GM18508 (cell line): Measurements from ENCODE around the gene ADIRF.

Source experiments
- ATAC-seq: cut with Tn5 transposase; IDR thresholded peaks from one replicate; pipeline ENCODE4 v1.9.1; 2021; ENCODE audit warnings: moderate number of reproducible peaks; ENCODE audit not compliant: insufficient read depth, unreplicated experiment

The ADIRF gene

DNA sequence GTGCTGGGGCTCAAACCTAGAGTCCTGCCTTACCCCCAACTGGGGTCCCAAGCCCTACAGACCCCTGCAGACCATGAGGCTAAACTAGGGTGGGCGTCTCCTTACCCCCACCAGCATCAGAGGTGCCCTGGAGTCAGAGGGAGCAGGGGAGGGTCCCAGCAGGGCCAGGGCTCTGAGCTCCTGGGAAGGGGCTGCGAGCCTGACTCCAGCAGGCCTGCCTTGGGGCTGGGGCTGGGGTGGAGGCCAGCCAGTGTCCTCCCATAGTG is 8.6 kb upstream of the ADIRF start:
- ATAC-seq: no peak

DNA sequence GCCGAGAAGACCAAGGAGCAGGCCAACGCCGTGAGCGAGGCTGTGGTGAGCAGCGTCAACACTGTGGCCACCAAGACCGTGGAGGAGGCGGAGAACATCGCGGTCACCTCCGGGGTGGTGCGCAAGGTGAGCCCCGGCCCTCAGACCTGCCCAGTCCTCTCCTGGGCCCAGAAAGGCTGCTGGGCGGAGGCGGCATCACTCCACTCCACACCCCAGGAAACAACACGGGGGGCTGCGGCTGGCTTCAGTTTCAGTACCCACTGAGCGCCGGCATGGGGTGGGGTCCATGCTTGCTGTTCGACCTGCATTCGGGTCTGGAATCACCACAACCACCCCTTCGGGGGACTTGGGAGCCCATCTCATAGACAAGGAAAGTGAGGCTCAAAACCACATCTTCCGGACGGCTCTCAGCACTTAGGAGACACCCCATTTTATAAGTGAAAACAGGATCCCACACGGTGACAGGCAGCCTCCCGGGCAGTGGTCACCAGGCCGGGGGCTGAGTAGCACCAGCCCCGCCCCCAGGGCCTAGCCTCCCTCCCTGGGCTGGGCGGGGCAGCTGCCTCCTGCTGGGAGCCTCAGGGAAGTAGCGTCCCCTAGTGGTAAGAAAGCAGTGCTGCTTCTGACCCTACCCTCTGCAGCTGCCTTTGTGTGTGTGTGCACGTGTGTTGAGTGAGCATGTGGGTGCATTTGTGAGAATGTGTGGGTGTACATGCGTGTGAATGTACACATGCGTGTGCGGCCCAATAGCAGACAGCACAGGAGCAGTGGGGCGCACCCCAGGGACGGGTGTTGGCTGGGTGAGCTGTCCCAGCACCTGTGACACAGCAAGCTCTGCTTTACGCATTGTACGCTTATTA is 8.0 kb upstream of the ADIRF start:
- ATAC-seq: peak; percentile 64

GRCh38 chr10:86960863-86961434 is 7.3 kb upstream of the ADIRF start:
- no peak for ATAC-seq

- ATAC-seq: no peak
Observed at GRCh38 chr10:86961481-86962091, 6.7 kb upstream of the ADIRF start.

DNA sequence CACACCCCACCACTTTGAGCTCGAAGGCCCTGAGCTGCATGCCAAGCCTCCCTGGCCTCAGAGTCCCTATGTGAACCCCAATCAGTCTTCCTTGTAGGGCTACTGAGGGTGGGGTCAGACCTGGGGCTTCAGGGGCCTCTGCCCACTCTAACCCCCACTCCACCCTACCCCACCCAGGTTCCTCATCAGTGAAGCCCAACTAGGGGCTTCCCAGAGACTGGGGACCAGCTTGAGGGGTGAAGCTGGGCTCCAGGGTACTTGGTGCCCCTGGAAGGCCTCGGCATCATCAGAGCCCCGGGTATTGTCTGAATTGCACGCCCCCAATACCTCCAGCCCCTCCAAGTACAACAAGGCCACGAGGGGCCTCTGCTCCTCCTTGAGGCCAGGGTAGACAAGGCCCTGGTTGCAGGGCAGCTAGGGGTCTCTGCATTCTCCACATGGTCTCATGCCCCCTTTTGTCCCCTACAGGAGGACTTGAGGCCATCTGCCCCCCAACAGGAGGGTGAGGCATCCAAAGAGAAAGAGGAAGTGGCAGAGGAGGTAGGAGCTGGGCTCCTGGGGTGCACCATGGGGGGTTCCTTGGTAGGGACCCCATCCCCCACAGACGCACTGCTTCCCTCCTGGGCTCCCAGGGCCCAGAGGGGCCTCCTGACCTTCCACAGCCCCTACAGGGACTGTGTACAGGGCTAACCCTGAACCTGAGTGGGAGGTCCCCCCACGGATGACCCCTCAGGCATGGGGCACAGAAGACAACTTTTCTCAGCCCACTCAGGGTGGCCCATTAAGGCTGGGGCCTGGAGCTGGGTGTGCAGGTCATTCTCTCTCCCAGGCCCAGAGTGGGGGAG is 5.9 kb upstream of the ADIRF start:
- no peak for ATAC-seq

GRCh38 chr10:86962981-86963310 is 5.3 kb upstream of the ADIRF start:
- no peak for ATAC-seq

DNA sequence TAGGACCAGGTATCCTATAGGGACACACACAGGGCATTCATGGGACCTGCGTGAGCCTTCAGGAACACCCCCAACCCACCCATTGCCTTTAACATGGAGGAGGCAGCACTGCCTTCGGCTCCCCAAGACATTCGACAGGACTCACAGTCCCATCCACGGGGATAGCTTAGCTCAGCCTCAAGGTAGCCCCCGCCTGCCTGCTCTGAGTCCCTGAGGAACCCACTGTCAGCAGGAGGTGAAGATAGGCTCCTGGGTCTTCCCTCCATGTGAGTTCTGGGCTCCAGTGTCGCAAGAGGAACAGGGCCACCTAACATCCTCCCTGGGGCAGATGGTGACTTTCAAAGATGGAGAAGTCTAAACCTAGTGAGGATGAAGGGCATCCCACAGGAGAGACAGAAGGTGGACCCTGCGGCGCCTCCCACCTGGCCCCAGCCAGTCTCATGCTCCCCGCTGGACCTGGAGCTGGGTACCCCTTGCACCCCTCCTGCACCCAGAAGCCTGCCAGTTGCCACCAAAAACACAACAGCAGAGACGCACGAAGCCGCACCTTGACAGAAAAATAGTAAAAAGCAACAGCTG is 4.9 kb upstream of the ADIRF start:
- ATAC-seq: no peak

- ATAC-seq: no peak
Observed at GRCh38 chr10:86964061-86964846, 4.0 kb upstream of the ADIRF start.

DNA sequence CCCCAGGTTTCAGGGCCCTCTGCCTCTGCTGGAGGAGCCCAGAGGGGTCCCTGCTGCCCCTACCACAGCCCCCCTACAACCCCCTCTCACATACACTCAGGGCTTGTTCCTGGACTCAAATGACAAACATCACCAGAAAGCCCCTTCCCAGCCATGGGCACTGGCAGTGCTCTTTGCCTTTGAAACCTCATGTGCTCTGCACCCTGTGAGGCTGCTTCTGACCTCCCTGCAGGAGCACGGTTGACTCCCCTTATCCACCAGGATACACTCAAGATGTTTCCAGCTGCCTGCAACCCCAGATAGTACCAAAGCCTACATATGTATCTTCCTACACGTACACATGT is 3.5 kb upstream of the ADIRF start:
- ATAC-seq: no peak

DNA sequence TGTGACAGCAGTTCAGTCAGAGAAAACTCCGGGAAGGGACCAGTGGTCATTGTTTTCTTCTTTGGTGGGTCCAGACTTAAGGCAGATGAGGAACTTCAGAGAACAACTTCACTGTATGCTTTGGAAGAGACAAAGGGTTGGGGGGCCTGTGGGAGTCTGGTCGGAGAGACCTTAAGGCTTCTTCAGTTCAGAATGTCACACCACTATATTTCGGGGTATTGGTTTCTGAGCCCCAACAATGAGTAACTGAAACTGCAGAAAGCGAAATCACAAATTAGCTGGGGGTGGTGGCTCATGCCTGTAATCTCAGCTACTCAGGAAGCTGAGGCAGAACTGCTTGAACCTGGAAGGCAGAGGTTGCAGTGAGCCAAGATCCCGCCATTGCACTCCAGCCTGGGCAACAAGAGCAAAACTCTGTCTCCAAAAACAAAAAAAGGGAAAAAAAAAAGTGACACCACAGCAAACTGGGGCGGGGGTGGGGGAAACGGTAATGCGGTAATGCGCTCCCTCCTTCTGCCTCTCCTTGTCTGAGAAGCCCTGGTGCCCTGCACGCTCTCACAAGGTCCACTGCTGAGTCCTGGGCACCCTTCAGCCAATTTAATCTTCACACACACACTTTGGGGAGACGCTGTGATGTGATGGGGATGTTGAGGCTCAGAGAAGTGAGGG is 2.2 kb upstream of the ADIRF start:
- ATAC-seq: no peak

- no peak for ATAC-seq
Observed at GRCh38 chr10:86967481-86967941, 771 bp upstream of the ADIRF start.

DNA sequence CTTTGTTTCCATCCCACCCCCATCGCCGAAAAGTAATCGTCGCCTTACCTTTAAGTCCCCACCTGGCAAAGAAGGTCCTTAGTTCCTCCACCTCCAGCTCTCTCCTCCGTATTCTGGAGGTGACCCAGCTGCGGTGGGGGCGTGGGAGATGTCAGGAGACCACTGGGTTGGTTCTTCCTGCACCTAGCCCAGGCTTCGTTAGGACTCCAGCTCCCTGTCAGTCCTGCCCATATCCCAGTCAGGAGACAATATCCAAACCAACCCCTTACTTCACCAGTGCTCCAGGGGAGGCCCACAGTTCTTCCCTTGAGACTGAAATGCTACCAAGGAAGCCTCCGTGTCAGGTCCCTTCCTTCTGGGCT is 693 bp downstream of the ADIRF start:
- ATAC-seq: no peak

- ATAC-seq: no peak
Observed at GRCh38 chr10:86969421-86970041, 1.2 kb downstream of the ADIRF start.

- no peak for ATAC-seq
Observed at GRCh38 chr10:86970162-86970981, 2.1 kb downstream of the ADIRF start.

DNA sequence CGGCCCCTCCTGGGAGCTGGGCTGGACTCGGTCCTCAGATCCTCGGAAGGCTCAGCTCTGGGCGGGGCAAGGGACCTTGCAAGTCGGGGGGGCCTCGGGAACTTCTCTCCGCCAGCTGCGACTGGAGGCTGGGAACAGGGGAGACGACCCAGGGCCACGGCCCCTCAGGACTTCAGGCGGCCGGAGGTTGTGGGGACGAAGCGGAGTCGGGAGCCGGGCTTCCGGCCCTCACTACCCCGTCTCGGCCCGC is 2.6 kb downstream of the ADIRF start:
- no peak for ATAC-seq

DNA sequence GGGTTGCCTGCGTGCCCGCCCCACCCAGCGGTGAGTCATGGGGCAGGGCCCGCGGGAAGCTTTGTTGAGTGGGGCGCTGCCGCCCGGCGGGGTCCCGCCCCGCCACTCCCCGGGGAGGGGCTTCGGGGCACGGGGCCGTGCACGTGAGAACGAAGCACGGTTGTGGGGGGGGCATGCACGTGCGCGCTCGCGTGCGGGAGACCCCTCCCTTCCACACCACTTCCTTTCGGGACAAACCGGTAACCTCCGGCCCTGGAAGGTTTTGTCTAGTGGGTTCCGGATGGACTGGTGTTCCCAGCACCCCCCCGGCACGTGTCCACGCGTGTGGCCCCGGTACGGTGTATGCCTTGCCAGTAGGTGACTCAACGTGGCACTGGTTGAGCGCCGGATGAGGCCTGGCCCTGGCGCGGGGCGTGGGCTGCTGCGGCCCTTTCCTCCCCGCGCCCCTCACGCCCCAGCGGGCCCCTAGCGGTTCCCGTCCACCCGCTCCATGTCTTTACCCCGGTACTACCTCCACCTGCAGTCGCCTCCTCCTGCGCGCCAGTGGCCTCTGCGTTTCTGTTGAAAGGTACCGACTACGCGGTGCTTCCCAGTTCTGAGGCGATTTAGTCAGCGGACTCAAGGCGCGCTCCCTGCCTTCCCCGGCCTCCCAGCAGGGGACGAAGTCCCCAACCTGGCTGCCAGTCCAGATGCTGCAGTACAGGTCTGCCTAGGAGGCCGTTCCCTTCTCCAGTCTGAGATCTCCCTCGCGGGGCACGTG is 3.1 kb downstream of the ADIRF start:
- ATAC-seq: peak; percentile 54

- no peak for ATAC-seq
Observed at GRCh38 chr10:86972613-86973380, 4.5 kb downstream of the ADIRF start.
